Measurements from ENCODE around the gene LBHD2. TPM values are rescaled to one million over a fixed set of nuclear protein-coding genes. Genes with fewer than 3 reads are reported as not detected.

Gene LBHD2
- total RNA-seq, 1 donor from 2014 or later: not detected

GRCh38 chr14:103122585-103122946 lies 38.6 kb downstream of the LBHD2 start:
- no peak for DNase-seq (ENCODE audit: extremely low spot score, unreplicated experiment)
- no peak for TF ChIP-seq CTCF (IDR thresholded peaks at IDR 0.05)
- H3K27ac Mint-ChIP-seq (ENCODE audit: unreplicated experiment): no peak overlapping the region
- H3K27me3 Mint-ChIP-seq (ENCODE audit: unreplicated experiment): no peaks in the 10 kb centered on the region
- peaks cover 21% of the 10 kb centered on the region for H3K4me1 Mint-ChIP-seq (ENCODE audit: unreplicated experiment)
- no peak overlapping the region for H3K4me3 Mint-ChIP-seq (ENCODE audit: unreplicated experiment)
- H3K36me3 Mint-ChIP-seq (ENCODE audit: unreplicated experiment): no peaks in the 10 kb centered on the region
- no peaks in the 10 kb centered on the region for H3K9me3 Mint-ChIP-seq (ENCODE audit: unreplicated experiment)

GRCh38 chr14:103122947-103123633 lies 39.1 kb downstream of the LBHD2 start, which contains the start of gene TNFAIP2:
TSS of gene TNFAIP2 (plus strand) at chr14:103123461. CDS start at chr14:103126458, 2,997 bp downstream.
- H3K36me3 Mint-ChIP-seq (ENCODE audit: unreplicated experiment): no peaks in the 10 kb centered on the region
- no peak for DNase-seq (ENCODE audit: extremely low spot score, unreplicated experiment)
- no peak for TF ChIP-seq CTCF (IDR thresholded peaks at IDR 0.05)
- peaks cover 25% of the 10 kb centered on the region for H3K4me1 Mint-ChIP-seq (ENCODE audit: unreplicated experiment)
- H3K27ac Mint-ChIP-seq (ENCODE audit: unreplicated experiment): no peak within 1 kb of the TSS
- H3K9me3 Mint-ChIP-seq (ENCODE audit: unreplicated experiment): no peaks in the 10 kb centered on the region
- H3K27me3 Mint-ChIP-seq (ENCODE audit: unreplicated experiment): no peaks in the 10 kb centered on the region
- H3K4me3 Mint-ChIP-seq (ENCODE audit: unreplicated experiment): no peak within 1 kb of the TSS

- TF ChIP-seq CTCF (IDR thresholded peaks at IDR 0.05): peak; percentile 24
- Mint-ChIP-seq H3K4me3 (ENCODE audit: unreplicated experiment) (no peak overlapping the region), H3K36me3 (ENCODE audit: unreplicated experiment) (no peaks in the 10 kb centered on the region), H3K27ac (ENCODE audit: unreplicated experiment) (no peak overlapping the region), H3K4me1 (ENCODE audit: unreplicated experiment) (peaks cover 31% of the 10 kb centered on the region), H3K27me3 (ENCODE audit: unreplicated experiment) (no peaks in the 10 kb centered on the region), H3K9me3 (ENCODE audit: unreplicated experiment) (no peaks in the 10 kb centered on the region)
- DNase-seq (ENCODE audit: extremely low spot score, unreplicated experiment): no peak
Measured at GRCh38 chr14:103123634-103124500, 39.9 kb downstream of the LBHD2 start.

GRCh38 chr14:103124501-103125001 lies 40.5 kb downstream of the LBHD2 start:
- H3K4me3 Mint-ChIP-seq (ENCODE audit: unreplicated experiment): no peak overlapping the region
- H3K27ac Mint-ChIP-seq (ENCODE audit: unreplicated experiment): no peak overlapping the region
- peaks cover 38% of the 10 kb centered on the region for H3K4me1 Mint-ChIP-seq (ENCODE audit: unreplicated experiment)
- H3K27me3 Mint-ChIP-seq (ENCODE audit: unreplicated experiment): no peaks in the 10 kb centered on the region
- no peak for DNase-seq (ENCODE audit: extremely low spot score, unreplicated experiment)
- no peaks in the 10 kb centered on the region for H3K9me3 Mint-ChIP-seq (ENCODE audit: unreplicated experiment)
- H3K36me3 Mint-ChIP-seq (ENCODE audit: unreplicated experiment): no peaks in the 10 kb centered on the region
- no peak for TF ChIP-seq CTCF (IDR thresholded peaks at IDR 0.05)

All from osteocyte (in vitro differentiated cells).